MM.1S (cell line): ENCODE measurements around the gene ATP13A2.

ENCODE experiments used
- DNase-seq: peaks from one replicate; pipeline ENCODE4 v3.0.0-alpha.2; 2015
- H2AFZ ChIP-seq: fragments of 300-600 bp; sonication (generic); 2 replicates; pipeline ENCODE4 v1.6.0; 2016; ENCODE audit warnings: antibody characterized with exemption, low read length
- H3F3A ChIP-seq: fragments of 300-600 bp; sonication (generic); 2 replicates; pipeline ENCODE4 v1.6.1; 2016; ENCODE audit warnings: mild to moderate bottlenecking, antibody characterized with exemption, low read length, moderate library complexity, mixed read lengths; ENCODE audit not compliant: insufficient read depth
- H3K27ac ChIP-seq: fragments of 300-600 bp; sonication (generic); 2 replicates; pipeline ENCODE4 v1.5.1; 2016; ENCODE audit warnings: mild to moderate bottlenecking, low read length
- H3K27me3 ChIP-seq: fragments of 300-600 bp; sonication (generic); replicated peaks from 2 replicates; pipeline ENCODE4 v1.6.0; 2016; ENCODE audit warnings: low read length; ENCODE audit not compliant: insufficient read depth
- H3K36me3 ChIP-seq: fragments of 300-600 bp; sonication (generic); replicated peaks from 2 replicates; pipeline ENCODE4 v1.6.1; 2016; ENCODE audit warnings: mild to moderate bottlenecking, low read length, mixed read lengths; ENCODE audit not compliant: insufficient read depth
- H3K4me1 ChIP-seq: fragments of 300-600 bp; sonication (generic); 2 replicates; pipeline ENCODE4 v1.6.1; 2016; ENCODE audit warnings: low read length, mixed read lengths
- H3K4me2 ChIP-seq: fragments of 300-600 bp; sonication (generic); 2 replicates; pipeline ENCODE4 v1.6.0; 2016; ENCODE audit warnings: low read depth, low read length
- H3K4me3 ChIP-seq: fragments of 300-600 bp; sonication (generic); 2 replicates; pipeline ENCODE4 v1.5.1; 2016; ENCODE audit warnings: low read length, mixed read lengths
- H3K79me2 ChIP-seq: fragments of 300-600 bp; sonication (generic); 2 replicates; pipeline ENCODE4 v1.6.1; 2016; ENCODE audit warnings: mixed run types, low read length, mixed read lengths
- H3K9ac ChIP-seq: fragments of 300-600 bp; sonication (generic); 2 replicates; pipeline ENCODE4 v1.6.1; 2016; ENCODE audit warnings: low read length, mixed read lengths
- H3K9me2 ChIP-seq: fragments of 300-600 bp; sonication (generic); replicated peaks from 2 replicates; pipeline ENCODE4 v1.6.1; 2016; ENCODE audit warnings: mild to moderate bottlenecking, low read length, mixed read lengths; ENCODE audit not compliant: insufficient read depth
- H3K9me3 ChIP-seq: fragments of 300-600 bp; sonication (generic); replicated peaks from 2 replicates; pipeline ENCODE4 v1.6.1; 2016; ENCODE audit warnings: mild to moderate bottlenecking, low read length, mixed read lengths; ENCODE audit not compliant: insufficient read depth
- H4K20me1 ChIP-seq: fragments of 300-600 bp; sonication (generic); 2 replicates; pipeline ENCODE4 v1.6.1; 2016; ENCODE audit warnings: mild to moderate bottlenecking, low read length, moderate library complexity, mixed read lengths; ENCODE audit not compliant: insufficient read depth
- CTCF ChIP-seq: fragments of 300-600 bp; sonication (generic); IDR thresholded peaks from 2 replicates; pipeline ENCODE4 v1.5.1; 2016; ENCODE audit warnings: antibody characterized with exemption, low read length, mixed read lengths
- EZH2 ChIP-seq: fragments of 300-600 bp; sonication (generic); optimal IDR thresholded peaks from 2 replicates; pipeline ENCODE3; 2017; ENCODE audit warnings: low read depth, mild to moderate bottlenecking, antibody characterized with exemption, low read length, mixed read lengths
- EZH2phosphoT487 ChIP-seq: fragments of 300-600 bp; sonication (generic); IDR thresholded peaks from 2 replicates; pipeline ENCODE4 v1.6.1; 2018; ENCODE audit warnings: antibody characterized with exemption, low read length

The ATP13A2 gene

GRCh38 chr1:16975211-16975610, 36.5 kb downstream of the ATP13A2 start:
- Histone ChIP-seq H3F3A (no peaks in the 10 kb centered on the region), H3K36me3 (no peaks in the 10 kb centered on the region), H3K4me1 (no peaks in the 10 kb centered on the region), H4K20me1 (no peaks in the 10 kb centered on the region), H3K9ac (no peak overlapping the region), H3K79me2 (no peaks in the 10 kb centered on the region), H3K4me3 (no peak overlapping the region), H3K9me2 (no peaks in the 10 kb centered on the region), H2AFZ (no peak overlapping the region), H3K4me2 (no peak overlapping the region), H3K9me3 (no peaks in the 10 kb centered on the region), H3K27me3 (peaks cover 13% of the 10 kb centered on the region), H3K27ac (no peak overlapping the region)
- DNase-seq: no peak
- TF ChIP-seq EZH2 (no peak), CTCF (no peak), EZH2phosphoT487 (no peak)

GRCh38 chr1:16973215-16973614, 38.5 kb downstream of the ATP13A2 start:
- Histone ChIP-seq H3K9me3 (no peaks in the 10 kb centered on the region), H4K20me1 (no peaks in the 10 kb centered on the region), H3K27me3 (no peaks in the 10 kb centered on the region), H3K4me1 (no peaks in the 10 kb centered on the region), H3K36me3 (no peaks in the 10 kb centered on the region), H3K4me2 (no peak overlapping the region), H2AFZ (no peak overlapping the region), H3K9me2 (no peaks in the 10 kb centered on the region), H3K79me2 (no peaks in the 10 kb centered on the region), H3K9ac (no peak overlapping the region), H3F3A (no peaks in the 10 kb centered on the region), H3K27ac (no peak overlapping the region), H3K4me3 (no peak overlapping the region)
- DNase-seq: no peak
- no peak for TF ChIP-seq CTCF
- no peak for TF ChIP-seq EZH2
- no peak for TF ChIP-seq EZH2phosphoT487

- no peaks in the 10 kb centered on the region for H3K9me2 ChIP-seq
- H3K36me3 ChIP-seq: no peaks in the 10 kb centered on the region
- H3K27ac ChIP-seq: no peak overlapping the region
- H4K20me1 ChIP-seq: no peaks in the 10 kb centered on the region
- H3K4me3 ChIP-seq: no peak overlapping the region
- no peaks in the 10 kb centered on the region for H3K4me1 ChIP-seq
- DNase-seq: no peak
- H3F3A ChIP-seq: no peaks in the 10 kb centered on the region
- H3K9me3 ChIP-seq: no peaks in the 10 kb centered on the region
- H3K9ac ChIP-seq: no peak overlapping the region
- H3K27me3 ChIP-seq: no peaks in the 10 kb centered on the region
- H2AFZ ChIP-seq: no peak overlapping the region
- no peaks in the 10 kb centered on the region for H3K79me2 ChIP-seq
- TF ChIP-seq CTCF (no peak), EZH2phosphoT487 (no peak), EZH2 (no peak)
- no peak overlapping the region for H3K4me2 ChIP-seq
Measured at GRCh38 chr1:16972189-16972895, 39.4 kb downstream of the ATP13A2 start.
